CD14-positive monocyte (primary cell): ENCODE measurements around the gene HUNK. TPM values are rescaled to one million over a fixed set of nuclear protein-coding genes. Genes with fewer than 3 reads are reported as not detected.

Experiments used
- DNase-seq, 3 donors: peaks; one replicate each; pipeline ENCODE4 v3.0.0-alpha.2; 2011 to 2022
- H2AFZ ChIP-seq: 2 replicates; pipeline ENCODE4 v1.6.0; 2012; ENCODE audit warnings: mild to moderate bottlenecking, low read depth, low read length, inconsistent platforms; ENCODE audit not compliant: insufficient read depth, poor library complexity, severe bottlenecking
- H3K27ac ChIP-seq, 2 donors: 1 replicate in 1 of 2; 2 replicates in 1 of 2; pipeline ENCODE4 v1.5.1; 2012 to 2013; ENCODE audit warnings: low read length in 2 of 2, control low read depth in 1 of 2, inconsistent platforms in 1 of 2, low read depth in 1 of 2, mild to moderate bottlenecking in 1 of 2
- H3K27me3 ChIP-seq, 2 donors: one replicate each; pipeline versions ENCODE4 v1.6.0 to v1.6.1; 2011 to 2013; ENCODE audit warnings: low read length in 2 of 2; ENCODE audit not compliant: control insufficient read depth in 2 of 2, insufficient read depth in 2 of 2
- H3K36me3 ChIP-seq, 2 donors: replicated peaks in 1 of 2; 1 replicate in 1 of 2; 2 replicates in 1 of 2; pipeline versions ENCODE4 v1.5.1 to v1.6.1; 2012 to 2013; ENCODE audit warnings: low read length in 2 of 2, control low read depth in 1 of 2, inconsistent platforms in 1 of 2, mild to moderate bottlenecking in 1 of 2; ENCODE audit not compliant: insufficient read depth in 2 of 2, control insufficient read depth in 1 of 2
- H3K4me1 ChIP-seq, 2 donors: 1 replicate in 1 of 2; 2 replicates in 1 of 2; pipeline versions ENCODE4 v1.5.1 to v1.6.1; 2012 to 2013; ENCODE audit warnings: low read length in 2 of 2, control low read depth in 1 of 2, inconsistent platforms in 1 of 2, mild to moderate bottlenecking in 1 of 2, moderate library complexity in 1 of 2; ENCODE audit not compliant: insufficient read depth in 2 of 2, control insufficient read depth in 1 of 2
- H3K4me2 ChIP-seq: replicated peaks from 2 replicates; pipeline ENCODE3; 2012; ENCODE audit warnings: low read length, moderate library complexity, mild to moderate bottlenecking; ENCODE audit not compliant: poor library complexity, severe bottlenecking; ENCODE audit errors: extremely low read depth
- H3K4me3 ChIP-seq, 3 experiments: fragments of 200-600 bp in 1 of 3; sonication (generic) in 1 of 3; replicated peaks in 1 of 3; 1 replicate in 2 of 3; 2 replicates in 1 of 3; pipeline ENCODE4 v1.5.1; 2011 to 2013; ENCODE audit warnings: low read length in 3 of 3, mild to moderate bottlenecking in 3 of 3, control low read depth in 2 of 3, low read depth in 2 of 3, inconsistent platforms in 1 of 3, moderate library complexity in 1 of 3
- H3K79me2 ChIP-seq: 2 replicates; pipeline ENCODE4 v1.6.0; 2012; ENCODE audit warnings: mild to moderate bottlenecking, control low read depth, inconsistent platforms, low read length, moderate library complexity; ENCODE audit not compliant: insufficient read depth
- H3K9ac ChIP-seq: 2 replicates; pipeline ENCODE4 v1.6.0; 2017; ENCODE audit warnings: low read length, mild to moderate bottlenecking; ENCODE audit not compliant: insufficient read depth, poor library complexity, severe bottlenecking
- H3K9me3 ChIP-seq, 2 donors: replicated peaks in 1 of 2; 1 replicate in 1 of 2; 2 replicates in 1 of 2; pipeline versions ENCODE4 v1.5.1 to v1.6.1; 2012 to 2013; ENCODE audit warnings: low read length in 2 of 2, control low read depth in 1 of 2; ENCODE audit not compliant: control insufficient read depth in 1 of 2, insufficient read depth in 1 of 2
- H4K20me1 ChIP-seq: 2 replicates; pipeline ENCODE4 v1.6.0; 2012; ENCODE audit warnings: mild to moderate bottlenecking, low read length, control low read depth, moderate library complexity; ENCODE audit not compliant: insufficient read depth
- H3K27ac Mint-ChIP-seq, 7 donors: one replicate each; pipeline ENCODE4 v1.8.0; 2020; ENCODE audit warnings: mild to moderate bottlenecking in 7 of 7, mixed read lengths in 7 of 7, moderate library complexity in 6 of 7, inconsistent platforms in 2 of 7
- H3K27me3 Mint-ChIP-seq, 3 donors: one replicate each; pipeline ENCODE4 v1.8.0; 2021 to 2022; ENCODE audit warnings: low read depth in 3 of 3, mild to moderate bottlenecking in 3 of 3, mixed read lengths in 3 of 3, moderate library complexity in 3 of 3, inconsistent platforms in 1 of 3
- H3K36me3 Mint-ChIP-seq, 2 donors: one replicate each; pipeline ENCODE4 v1.8.0; 2020; ENCODE audit warnings: mixed read lengths in 2 of 2, inconsistent platforms in 1 of 2, mild to moderate bottlenecking in 1 of 2
- H3K4me1 Mint-ChIP-seq: one replicate; pipeline ENCODE4 v1.8.0; 2020; ENCODE audit warnings: mild to moderate bottlenecking, mixed read lengths
- H3K4me3 Mint-ChIP-seq, 2 donors: one replicate each; pipeline ENCODE4 v1.8.0; 2020; ENCODE audit warnings: mild to moderate bottlenecking in 2 of 2, mixed read lengths in 2 of 2, moderate library complexity in 1 of 2
- H3K9me3 Mint-ChIP-seq, 7 donors: one replicate each; pipeline ENCODE4 v1.8.0; 2020 to 2022; ENCODE audit warnings: mixed read lengths in 7 of 7, mild to moderate bottlenecking in 6 of 7, moderate library complexity in 6 of 7, inconsistent platforms in 2 of 7
- WGBS: methylation state at CpG from one replicate; pipeline ENCODE4 v1.1.5; 2013; ENCODE audit warnings: missing lambda C conversion rate; ENCODE audit not compliant: insufficient coverage; 5-methylcytosine and 5-hydroxymethylcytosine counted together
- intact Hi-C, 2 donors: fragments of 100-400 bp; cut with micrococcal nuclease; formaldehyde crosslinking; loops; one replicate each; pipeline versions ENCODE4 v1.15.0 to v1.15.1; 2023
- polyA plus RNA-seq, 3 donors: library from polyadenylated mRNA; depleted of rRNA in 1 of 3; unstranded in 2 of 3; stranded (reverse) in 1 of 3; fragments of 300-500 nt in 2 of 3; fragments of >200 nt in 1 of 3; fragmentation: Illumina TruSeq in 2 of 3; gene quantifications; 1 replicate in 2 of 3; 2 replicates in 1 of 3; pipeline ENCODE4 v1.2.3, GENCODE V29; 2012 to 2021
- TF ChIP-seq, protein P1 (sequence below): fragments of 200-600 bp; IDR thresholded peaks from one replicate; pipeline ENCODE4 v1.8.0; 2022; ENCODE audit warnings: antibody characterized with exemption, mild to moderate bottlenecking

The HUNK gene
- polyA plus RNA-seq, 3 donors: not detected

- Histone ChIP-seq H3K4me2 (no peak overlapping the region), H3K9ac (no peak overlapping the region), H3K79me2 (no peaks in the 10 kb centered on the region), H3K4me1 (no peaks in the 10 kb centered on the region), H2AFZ (no peak overlapping the region), H3K4me3 (no peak overlapping the region), H3K27ac (no peak overlapping the region), H3K36me3 (no peaks in the 10 kb centered on the region), H3K9me3 (no peaks in the 10 kb centered on the region), H3K27me3 (peaks cover 0 to 7% of the 10 kb centered on the region in 2 donors), H4K20me1 (no peaks in the 10 kb centered on the region)
- TF ChIP-seq, protein P1, sequence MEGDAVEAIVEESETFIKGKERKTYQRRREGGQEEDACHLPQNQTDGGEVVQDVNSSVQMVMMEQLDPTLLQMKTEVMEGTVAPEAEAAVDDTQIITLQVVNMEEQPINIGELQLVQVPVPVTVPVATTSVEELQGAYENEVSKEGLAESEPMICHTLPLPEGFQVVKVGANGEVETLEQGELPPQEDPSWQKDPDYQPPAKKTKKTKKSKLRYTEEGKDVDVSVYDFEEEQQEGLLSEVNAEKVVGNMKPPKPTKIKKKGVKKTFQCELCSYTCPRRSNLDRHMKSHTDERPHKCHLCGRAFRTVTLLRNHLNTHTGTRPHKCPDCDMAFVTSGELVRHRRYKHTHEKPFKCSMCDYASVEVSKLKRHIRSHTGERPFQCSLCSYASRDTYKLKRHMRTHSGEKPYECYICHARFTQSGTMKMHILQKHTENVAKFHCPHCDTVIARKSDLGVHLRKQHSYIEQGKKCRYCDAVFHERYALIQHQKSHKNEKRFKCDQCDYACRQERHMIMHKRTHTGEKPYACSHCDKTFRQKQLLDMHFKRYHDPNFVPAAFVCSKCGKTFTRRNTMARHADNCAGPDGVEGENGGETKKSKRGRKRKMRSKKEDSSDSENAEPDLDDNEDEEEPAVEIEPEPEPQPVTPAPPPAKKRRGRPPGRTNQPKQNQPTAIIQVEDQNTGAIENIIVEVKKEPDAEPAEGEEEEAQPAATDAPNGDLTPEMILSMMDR: no peak
- intact Hi-C loops: no loop called here
- 20% methylated on average over 1 of the region's 3 CpGs for WGBS
- DNase-seq: no peak
- peaks cover 16 to 28% (median 16%) of the 10 kb centered on the region in 3 donors for H3K27me3 Mint-ChIP-seq
- H3K36me3 Mint-ChIP-seq: no peaks in the 10 kb centered on the region
- no peak overlapping the region for H3K4me3 Mint-ChIP-seq
- H3K9me3 Mint-ChIP-seq: peaks cover 3 to 15% (median 5%) of the 10 kb centered on the region in 7 donors
- H3K4me1 Mint-ChIP-seq: no peaks in the 10 kb centered on the region
- no peak overlapping the region for H3K27ac Mint-ChIP-seq
Observed at GRCh38 chr21:31903896-31904295, 31.1 kb downstream of the HUNK start.

DNA sequence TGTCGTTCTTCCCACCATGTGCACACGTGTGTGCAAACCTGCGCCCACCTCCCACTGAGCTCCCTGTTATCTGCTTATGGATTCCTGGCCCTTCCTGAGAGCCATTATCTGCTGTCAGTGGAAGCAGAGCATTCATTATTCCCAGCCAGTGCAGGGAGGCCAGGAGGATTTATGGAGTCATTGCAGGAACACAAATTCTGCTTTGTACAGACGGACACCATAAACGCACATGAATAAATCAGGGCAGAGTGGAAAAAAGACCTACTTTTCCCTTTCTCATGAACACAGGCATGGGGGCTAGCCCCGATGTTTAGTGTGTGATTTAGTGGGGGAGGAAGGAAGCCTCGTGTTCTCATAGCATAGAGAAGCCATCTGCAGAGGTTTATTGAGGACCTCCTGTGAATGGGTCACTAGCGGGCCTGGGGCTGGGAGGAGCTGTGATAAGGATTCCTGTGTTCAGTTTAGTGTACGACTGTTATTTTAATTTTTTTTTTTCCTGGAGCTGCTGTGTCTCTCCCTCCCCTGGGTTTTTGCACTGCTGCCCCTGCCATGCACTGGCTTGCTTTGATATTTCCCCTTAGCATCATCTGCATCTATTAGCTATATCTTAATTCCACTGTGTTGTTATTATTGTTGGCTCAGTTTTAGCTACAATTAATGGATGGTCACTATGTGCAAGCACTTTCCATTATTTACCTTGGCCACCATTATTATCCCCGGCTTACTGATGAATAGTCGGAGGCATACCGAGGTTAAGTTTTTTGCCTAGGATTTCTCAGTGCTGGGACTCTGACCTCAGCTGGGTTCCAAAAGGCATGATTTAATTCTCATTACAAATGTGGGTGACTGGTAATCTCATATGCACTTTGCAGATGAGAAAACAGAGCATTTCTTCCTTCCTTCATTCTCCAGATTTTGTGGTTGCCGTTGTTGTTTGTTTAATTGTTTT lies 33.0 kb downstream of the HUNK start:
- Mint-ChIP-seq H3K27me3 (peaks cover 22 to 36% (median 26%) of the 10 kb centered on the region in 3 donors), H3K9me3 (peaks cover 0 to 10% (median 5%) of the 10 kb centered on the region in 7 donors)
- H2AFZ ChIP-seq: no peak overlapping the region

More for the DNA sequence above, 33.0 kb downstream of the HUNK start:
- H3K27me3 ChIP-seq: peaks cover 0 to 21% of the 10 kb centered on the region in 2 donors
- Mint-ChIP-seq H3K4me1 (no peaks in the 10 kb centered on the region), H3K4me3 (no peak overlapping the region), H3K27ac (no peak overlapping the region), H3K36me3 (no peaks in the 10 kb centered on the region)
- intact Hi-C loops: no loop called here
- H3K9ac ChIP-seq: no peak overlapping the region
- H3K4me3 ChIP-seq: no peak overlapping the region
- no peak overlapping the region for H3K27ac ChIP-seq
- H3K9me3 ChIP-seq: no peaks in the 10 kb centered on the region
- no peaks in the 10 kb centered on the region for H4K20me1 ChIP-seq
- no peaks in the 10 kb centered on the region for H3K79me2 ChIP-seq
- TF ChIP-seq, protein P1: no peak
- H3K4me1 ChIP-seq: no peaks in the 10 kb centered on the region
- no peak for DNase-seq
- WGBS: 100% methylated on average over 2 of the region's 13 CpGs
- H3K36me3 ChIP-seq: no peaks in the 10 kb centered on the region
- H3K4me2 ChIP-seq: no peak overlapping the region
